K562 (cell line): ENCODE data around the gene BCAS1. TPM values are rescaled to one million over a fixed set of nuclear protein-coding genes. Genes with fewer than 3 reads are reported as not detected.

Experiments
- ATF6 ChIP-seq: sonication (generic); formaldehyde crosslinking; IDR thresholded peaks from 2 replicates; pipeline ENCODE4 v1.4.0; 2020; ENCODE audit warnings: mild to moderate bottlenecking, missing genetic modification reagents
- CHD7 ChIP-seq: fragments of 200-600 bp; sonication (generic); IDR thresholded peaks from one replicate; pipeline ENCODE4 v1.6.1; 2012; ENCODE audit warnings: mild to moderate bottlenecking, low read depth, low read length, inconsistent platforms
- CREM ChIP-seq: IDR thresholded peaks from 2 replicates; pipeline ENCODE4 v1.6.1; 2014; ENCODE audit warnings: antibody characterized with exemption, low read depth
- E2F3 ChIP-seq: fragments of 250-450 bp; sonication (Bioruptor Pico); IDR thresholded peaks from 2 replicates; pipeline ENCODE4 v1.4.0; 2020; ENCODE audit warnings: mild to moderate bottlenecking
- HMG20B ChIP-seq: fragments of 250-450 bp; sonication (Bioruptor Pico); IDR thresholded peaks from 2 replicates; pipeline ENCODE4 v1.5.0; 2021; ENCODE audit warnings: mild to moderate bottlenecking
- MEF2A ChIP-seq: IDR thresholded peaks from 2 replicates; pipeline ENCODE4 v1.6.1; 2011; ENCODE audit warnings: low read depth, mild to moderate bottlenecking, low read length, moderate library complexity; ENCODE audit not compliant: control insufficient read depth
- RBM34 ChIP-seq: fragments of 200-400 bp; formaldehyde crosslinking; IDR thresholded peaks from 2 replicates; pipeline ENCODE4 v1.6.1; 2018; ENCODE audit warnings: low read length, borderline replicate concordance; ENCODE audit not compliant: insufficient read depth
- RNF2 ChIP-seq: sonication (generic); IDR thresholded peaks from 2 replicates; pipeline ENCODE4 v1.6.1; 2016
- SRSF1 ChIP-seq: fragments of 200-400 bp; formaldehyde crosslinking; IDR thresholded peaks from 2 replicates; pipeline ENCODE4 v1.6.1; 2017; ENCODE audit warnings: mild to moderate bottlenecking, low read depth, low read length, moderate library complexity
- ZEB2 ChIP-seq: fragments of 450-650 bp; IDR thresholded peaks from 2 replicates; pipeline ENCODE4 v1.6.1; 2016
- ZFP1 ChIP-seq: fragments of 450-650 bp; formaldehyde crosslinking; IDR thresholded peaks from 2 replicates; pipeline ENCODE4 v1.4.0; 2020; ENCODE audit warnings: mild to moderate bottlenecking, mixed read lengths
- ZNF124 ChIP-seq: sonication (generic); formaldehyde crosslinking; IDR thresholded peaks from 2 replicates; pipeline ENCODE4 v1.8.1; 2022; ENCODE audit warnings: missing genetic modification reagents
- ZNF224 ChIP-seq: sonication (generic); formaldehyde crosslinking; IDR thresholded peaks from 2 replicates; pipeline ENCODE4 v1.8.0; 2022; ENCODE audit warnings: mild to moderate bottlenecking, missing genetic modification reagents
- ZNF3 ChIP-seq: fragments of 250-450 bp; sonication (Bioruptor Pico); IDR thresholded peaks from 2 replicates; pipeline ENCODE4 v1.5.0; 2021; ENCODE audit warnings: mild to moderate bottlenecking, moderate library complexity
- ZNF740 ChIP-seq, 3 experiments: fragments of 200-800 bp in 1 of 3; sonication (Bioruptor generic) in 1 of 3; sonication (generic) in 1 of 3; formaldehyde crosslinking in 1 of 3; IDR thresholded peaks; 2 replicates each; pipeline versions ENCODE4 v1.6.1 to v1.8.0; 2016 to 2022; ENCODE audit warnings: mild to moderate bottlenecking in 2 of 3, missing compliant biosample characterization in 2 of 3, missing genetic modification characterization in 2 of 3, missing genetic modification reagents in 1 of 3
- polyA plus RNA-seq, 8 experiments: library from polyadenylated mRNA; depleted of rRNA in 4 of 8; stranded (reverse) in 5 of 8; unstranded in 3 of 8; fragments of >200 nt; fragmentation: Nextera tagmentation in 2 of 8; fragmentation: Illumina TruSeq in 1 of 8; extraction: Ambion mirVana in 2 of 8; extraction: Trizol in 1 of 8; gene quantifications; 2 replicates each; pipeline versions ENCODE4 v1.2.1 to v1.2.3, GENCODE V29; 2011 to 2014; ENCODE audit warnings: inconsistent platforms in 1 of 8, missing spikeins in 1 of 8
- total RNA-seq, 7 experiments: library from RNA; depleted of rRNA in 6 of 7; stranded (reverse); fragments of >200 nt in 6 of 7; fragmentation: Illumina TruSeq in 2 of 7; extraction: Trizol in 2 of 7; gene quantifications; 2 replicates each; pipeline versions ENCODE4 v1.2.1 to v1.2.3, GENCODE V29; 2011 to 2021; ENCODE audit warnings: low replicate concordance in 1 of 7

The BCAS1 gene
- total and polyA plus RNA-seq, 9 of the 15 experiments (the other 6 are each of a cell fraction or from before 2014, with no cell fraction given), result 0.18 to 2.3 (median 0.93) TPM

- TF ChIP-seq ZNF124, result no peak
- TF ChIP-seq ZNF740 (CRISPR knock-in tag; IDR thresholded peaks at IDR 0.05), result no peak
- no peak for TF ChIP-seq ZNF740 (tag; IDR thresholded peaks at IDR 0.05)
- TF ChIP-seq ZEB2, result 0 out of 2 replicates have a peak, but pooled peaks have one; percentile 52
- TF ChIP-seq ZNF3 (CRISPR knock-in tag), result no peak
- peak; percentile 75 for TF ChIP-seq MEF2A
- TF ChIP-seq ZNF224 (CRISPR knock-in tag), result no peak
- TF ChIP-seq ZFP1 (CRISPR knock-in tag), result no peak
- TF ChIP-seq CREM, result peak; percentile 23; the same call in 1 of the 2 replicates
- TF ChIP-seq RBM34, result no peak
- TF ChIP-seq E2F3 (CRISPR knock-in tag), result no peak
- TF ChIP-seq HMG20B (CRISPR knock-in tag), result no peak
- no peak for TF ChIP-seq SRSF1
- peak; percentile 36; the same call in 1 of the 2 replicates for TF ChIP-seq RNF2
- TF ChIP-seq ATF6 (CRISPR knock-in tag), result no peak; the same call in 1 of the 2 replicates
- TF ChIP-seq CHD7, result no peak
These were observed 4.8 kb downstream of the BCAS1 start (continued) for GRCh38 chr20:54065601-54066038.
